Neural cell (in vitro differentiated cells): ENCODE data around the gene ARID3B.

Experiments used
- CTCF ChIP-seq: fragments of 450-650 bp; IDR thresholded peaks from 2 replicates; pipeline ENCODE4 v1.5.1; 2014; ENCODE audit warnings: antibody characterized with exemption, mild to moderate bottlenecking, moderate library complexity; ENCODE audit not compliant: poor library complexity, severe bottlenecking
- EP300 ChIP-seq: fragments of 450-650 bp; conservative IDR thresholded peaks from 2 replicates; pipeline ENCODE4 v1.6.1; 2014; ENCODE audit warnings: antibody characterized with exemption, mild to moderate bottlenecking, moderate library complexity; ENCODE audit not compliant: poor library complexity, severe bottlenecking
- POLR2AphosphoS5 ChIP-seq: IDR thresholded peaks from 2 replicates; pipeline ENCODE4 v1.6.1; 2012
- RAD21 ChIP-seq: fragments of 450-650 bp; conservative IDR thresholded peaks from 2 replicates; pipeline ENCODE4 v1.6.1; 2014; ENCODE audit warnings: antibody characterized with exemption, mild to moderate bottlenecking, moderate library complexity
- REST ChIP-seq: IDR thresholded peaks from 2 replicates; pipeline ENCODE4 v1.6.1; 2012; ENCODE audit warnings: borderline replicate concordance
- TAF1 ChIP-seq: IDR thresholded peaks from 2 replicates; pipeline ENCODE4 v1.6.1; 2012; ENCODE audit warnings: low read depth

DNA sequence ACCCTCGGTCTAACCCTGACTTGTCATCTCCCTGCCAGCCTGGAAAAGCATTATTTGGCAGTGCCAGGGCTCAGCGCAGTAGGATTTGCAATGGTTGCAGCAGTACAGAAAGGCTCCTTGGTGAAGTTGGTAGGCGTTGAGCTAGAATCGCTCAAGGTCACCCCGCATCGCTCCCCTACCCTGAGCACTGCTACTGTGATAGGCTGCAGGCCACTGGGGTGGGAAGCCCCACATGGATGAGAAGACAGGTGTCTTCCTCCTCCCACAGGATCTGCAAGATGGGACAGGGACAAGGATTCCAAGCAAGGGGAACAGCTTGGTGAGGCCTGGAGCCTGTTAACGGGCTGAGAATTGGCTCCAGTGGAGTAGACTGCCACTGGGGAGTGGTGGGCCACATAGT is 85.3 kb downstream of the ARID3B start:
- TF ChIP-seq RAD21, result no peak
- no peak for TF ChIP-seq CTCF
- no peak for TF ChIP-seq EP300
- TF ChIP-seq REST, result no peak
- TF ChIP-seq POLR2AphosphoS5, result no peak
- no peak for TF ChIP-seq TAF1
